ENCODE data around the gene DHRS7B.

DNA sequence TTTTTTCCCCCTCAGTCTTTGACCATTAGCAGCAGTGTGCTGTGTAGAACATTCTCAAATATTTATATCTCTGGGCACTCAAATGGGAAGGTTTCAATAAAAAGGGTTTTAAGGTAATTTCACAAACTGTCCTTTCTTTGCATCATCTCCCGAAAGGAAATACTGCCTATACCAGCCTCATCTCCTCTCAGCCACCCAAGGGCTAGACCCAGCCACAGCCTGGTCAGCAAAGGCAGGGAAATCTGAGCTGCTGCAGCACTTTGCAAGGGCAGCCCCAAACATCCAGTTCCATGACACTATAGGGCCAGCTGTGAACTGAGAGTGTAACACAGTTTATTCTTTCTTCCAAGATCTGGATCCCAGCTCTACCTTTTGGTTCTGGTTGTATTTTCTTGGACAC, 58.3 kb downstream of the DHRS7B start:
- TF ChIP-seq RBBP5 (IDR thresholded peaks at IDR 0.05; ENCODE audit: borderline replicate concordance, insufficient read depth, low read length, poor library complexity, severe bottlenecking), result no peak
- TF ChIP-seq EHMT2 (IDR thresholded peaks at IDR 0.05), result no peak
- no peak for TF ChIP-seq CBFB (CRISPR knock-in tag; IDR thresholded peaks at IDR 0.05)
- no peak for TF ChIP-seq TAL1 (IDR thresholded peaks at IDR 0.05)
- no peak for TF ChIP-seq POLR2A (conservative IDR thresholded peaks at IDR 0.05)
- TF ChIP-seq, protein P1, sequence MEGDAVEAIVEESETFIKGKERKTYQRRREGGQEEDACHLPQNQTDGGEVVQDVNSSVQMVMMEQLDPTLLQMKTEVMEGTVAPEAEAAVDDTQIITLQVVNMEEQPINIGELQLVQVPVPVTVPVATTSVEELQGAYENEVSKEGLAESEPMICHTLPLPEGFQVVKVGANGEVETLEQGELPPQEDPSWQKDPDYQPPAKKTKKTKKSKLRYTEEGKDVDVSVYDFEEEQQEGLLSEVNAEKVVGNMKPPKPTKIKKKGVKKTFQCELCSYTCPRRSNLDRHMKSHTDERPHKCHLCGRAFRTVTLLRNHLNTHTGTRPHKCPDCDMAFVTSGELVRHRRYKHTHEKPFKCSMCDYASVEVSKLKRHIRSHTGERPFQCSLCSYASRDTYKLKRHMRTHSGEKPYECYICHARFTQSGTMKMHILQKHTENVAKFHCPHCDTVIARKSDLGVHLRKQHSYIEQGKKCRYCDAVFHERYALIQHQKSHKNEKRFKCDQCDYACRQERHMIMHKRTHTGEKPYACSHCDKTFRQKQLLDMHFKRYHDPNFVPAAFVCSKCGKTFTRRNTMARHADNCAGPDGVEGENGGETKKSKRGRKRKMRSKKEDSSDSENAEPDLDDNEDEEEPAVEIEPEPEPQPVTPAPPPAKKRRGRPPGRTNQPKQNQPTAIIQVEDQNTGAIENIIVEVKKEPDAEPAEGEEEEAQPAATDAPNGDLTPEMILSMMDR (IDR thresholded peaks at IDR 0.05 in 2 of 3, conservative IDR thresholded peaks at IDR 0.05 in 1 of 3; ENCODE audit: insufficient read depth in 2 of 3, low read depth in 1 of 3, low read length in 3 of 3), result no peak
- TF ChIP-seq, protein P2, sequence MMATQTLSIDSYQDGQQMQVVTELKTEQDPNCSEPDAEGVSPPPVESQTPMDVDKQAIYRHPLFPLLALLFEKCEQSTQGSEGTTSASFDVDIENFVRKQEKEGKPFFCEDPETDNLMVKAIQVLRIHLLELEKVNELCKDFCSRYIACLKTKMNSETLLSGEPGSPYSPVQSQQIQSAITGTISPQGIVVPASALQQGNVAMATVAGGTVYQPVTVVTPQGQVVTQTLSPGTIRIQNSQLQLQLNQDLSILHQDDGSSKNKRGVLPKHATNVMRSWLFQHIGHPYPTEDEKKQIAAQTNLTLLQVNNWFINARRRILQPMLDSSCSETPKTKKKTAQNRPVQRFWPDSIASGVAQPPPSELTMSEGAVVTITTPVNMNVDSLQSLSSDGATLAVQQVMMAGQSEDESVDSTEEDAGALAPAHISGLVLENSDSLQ (IDR thresholded peaks at IDR 0.05), result no peak
- TF ChIP-seq SNRNP70 (optimal IDR thresholded peaks at IDR 0.05; ENCODE audit: low read depth, low read length), result no peak
- no peak for TF ChIP-seq LARP7 (IDR thresholded peaks at IDR 0.05)
- no peak for TF ChIP-seq TBL1XR1 (IDR thresholded peaks at IDR 0.05; ENCODE audit: low read length in 2 of 2)
- TF ChIP-seq, protein P3, sequence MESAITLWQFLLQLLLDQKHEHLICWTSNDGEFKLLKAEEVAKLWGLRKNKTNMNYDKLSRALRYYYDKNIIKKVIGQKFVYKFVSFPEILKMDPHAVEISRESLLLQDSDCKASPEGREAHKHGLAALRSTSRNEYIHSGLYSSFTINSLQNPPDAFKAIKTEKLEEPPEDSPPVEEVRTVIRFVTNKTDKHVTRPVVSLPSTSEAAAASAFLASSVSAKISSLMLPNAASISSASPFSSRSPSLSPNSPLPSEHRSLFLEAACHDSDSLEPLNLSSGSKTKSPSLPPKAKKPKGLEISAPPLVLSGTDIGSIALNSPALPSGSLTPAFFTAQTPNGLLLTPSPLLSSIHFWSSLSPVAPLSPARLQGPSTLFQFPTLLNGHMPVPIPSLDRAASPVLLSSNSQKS (CRISPR knock-in tag; IDR thresholded peaks at IDR 0.05), result no peak
- TF ChIP-seq, protein P4, sequence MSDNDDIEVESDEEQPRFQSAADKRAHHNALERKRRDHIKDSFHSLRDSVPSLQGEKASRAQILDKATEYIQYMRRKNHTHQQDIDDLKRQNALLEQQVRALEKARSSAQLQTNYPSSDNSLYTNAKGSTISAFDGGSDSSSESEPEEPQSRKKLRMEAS (CRISPR knock-in tag; IDR thresholded peaks at IDR 0.05), result no peak
